ENCODE results near the gene TENM3.

Gene TENM3

DNA sequence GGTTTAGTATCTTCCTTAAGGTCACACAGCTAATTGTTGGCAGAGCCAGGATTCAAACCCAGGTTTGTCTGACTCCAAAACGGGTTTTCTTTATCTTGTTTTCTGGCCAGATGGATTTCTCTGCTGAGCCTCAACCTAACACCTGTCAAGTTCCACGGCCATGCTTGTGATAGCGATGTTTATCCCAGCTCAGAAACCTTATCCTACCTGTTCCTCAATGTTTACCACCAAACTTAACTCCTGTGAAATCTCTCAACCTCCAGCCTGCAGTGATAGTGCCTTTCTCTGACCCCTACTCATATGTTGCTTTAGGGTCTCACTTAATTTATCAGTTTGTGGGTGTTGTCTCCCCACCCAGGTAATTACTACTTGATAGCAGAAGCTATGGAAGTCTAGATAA, 428.0 kb downstream of the TENM3 start (continued):
- no peak for TF ChIP-seq ZBTB20 (tag by site-specific recombination; IDR thresholded peaks at IDR 0.05)

DNA sequence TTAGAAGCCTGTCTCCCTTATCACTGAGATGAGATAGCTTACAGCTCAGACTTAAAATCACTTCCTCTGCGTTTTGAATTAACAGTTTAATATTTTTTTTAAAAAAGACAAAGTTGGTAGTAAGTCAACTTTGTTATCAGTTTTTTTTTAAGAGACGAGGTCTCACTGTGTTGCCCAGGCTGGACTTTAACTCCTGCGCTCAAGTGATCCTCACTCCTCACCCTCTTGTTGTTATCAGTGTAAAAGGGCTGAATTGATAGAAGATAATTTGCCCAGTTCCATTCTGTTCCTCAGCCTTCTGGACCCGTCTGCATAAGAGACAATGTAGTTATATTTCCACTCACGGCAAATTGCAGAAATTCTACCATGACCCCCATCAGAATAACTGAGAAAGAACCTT, 428.5 kb downstream of the TENM3 start:
- H3K27ac ChIP-seq (ENCODE audit: extremely low read depth, low read depth, low read length), result no peak overlapping the region
- H3K9me3 ChIP-seq (ENCODE audit: control insufficient read depth, insufficient read depth, low read depth, low read length), result no peaks in the 10 kb centered on the region
- H3K36me3 ChIP-seq (ENCODE audit: control insufficient read depth in 2 of 2, insufficient read depth in 1 of 2, low read length in 2 of 2), result peaks cover 0 to 4% of the 10 kb centered on the region in 2 experiments; a peak in 2 of 3 replicates
- no peak overlapping the region for H3K4me3 ChIP-seq (ENCODE audit: low read depth, low read length)
- POLR2A ChIA-PET, result no interaction called here
- H3K4me1 ChIP-seq (ENCODE audit: control insufficient read depth, insufficient read depth, low read length), result no peaks in the 10 kb centered on the region
- TF ChIP-seq, protein P1, sequence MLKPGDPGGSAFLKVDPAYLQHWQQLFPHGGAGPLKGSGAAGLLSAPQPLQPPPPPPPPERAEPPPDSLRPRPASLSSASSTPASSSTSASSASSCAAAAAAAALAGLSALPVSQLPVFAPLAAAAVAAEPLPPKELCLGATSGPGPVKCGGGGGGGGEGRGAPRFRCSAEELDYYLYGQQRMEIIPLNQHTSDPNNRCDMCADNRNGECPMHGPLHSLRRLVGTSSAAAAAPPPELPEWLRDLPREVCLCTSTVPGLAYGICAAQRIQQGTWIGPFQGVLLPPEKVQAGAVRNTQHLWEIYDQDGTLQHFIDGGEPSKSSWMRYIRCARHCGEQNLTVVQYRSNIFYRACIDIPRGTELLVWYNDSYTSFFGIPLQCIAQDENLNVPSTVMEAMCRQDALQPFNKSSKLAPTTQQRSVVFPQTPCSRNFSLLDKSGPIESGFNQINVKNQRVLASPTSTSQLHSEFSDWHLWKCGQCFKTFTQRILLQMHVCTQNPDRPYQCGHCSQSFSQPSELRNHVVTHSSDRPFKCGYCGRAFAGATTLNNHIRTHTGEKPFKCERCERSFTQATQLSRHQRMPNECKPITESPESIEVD (tag by site-specific recombination; IDR thresholded peaks at IDR 0.05), result no peak
- no peak for TF ChIP-seq ZNF10 (tag by site-specific recombination; IDR thresholded peaks at IDR 0.05)
- no peak for TF ChIP-seq ZNF423 (tag by site-specific recombination; IDR thresholded peaks at IDR 0.05)
- no peak for TF ChIP-seq ZNF701 (tag by site-specific recombination; IDR thresholded peaks at IDR 0.05)
- TF ChIP-seq, protein P2, sequence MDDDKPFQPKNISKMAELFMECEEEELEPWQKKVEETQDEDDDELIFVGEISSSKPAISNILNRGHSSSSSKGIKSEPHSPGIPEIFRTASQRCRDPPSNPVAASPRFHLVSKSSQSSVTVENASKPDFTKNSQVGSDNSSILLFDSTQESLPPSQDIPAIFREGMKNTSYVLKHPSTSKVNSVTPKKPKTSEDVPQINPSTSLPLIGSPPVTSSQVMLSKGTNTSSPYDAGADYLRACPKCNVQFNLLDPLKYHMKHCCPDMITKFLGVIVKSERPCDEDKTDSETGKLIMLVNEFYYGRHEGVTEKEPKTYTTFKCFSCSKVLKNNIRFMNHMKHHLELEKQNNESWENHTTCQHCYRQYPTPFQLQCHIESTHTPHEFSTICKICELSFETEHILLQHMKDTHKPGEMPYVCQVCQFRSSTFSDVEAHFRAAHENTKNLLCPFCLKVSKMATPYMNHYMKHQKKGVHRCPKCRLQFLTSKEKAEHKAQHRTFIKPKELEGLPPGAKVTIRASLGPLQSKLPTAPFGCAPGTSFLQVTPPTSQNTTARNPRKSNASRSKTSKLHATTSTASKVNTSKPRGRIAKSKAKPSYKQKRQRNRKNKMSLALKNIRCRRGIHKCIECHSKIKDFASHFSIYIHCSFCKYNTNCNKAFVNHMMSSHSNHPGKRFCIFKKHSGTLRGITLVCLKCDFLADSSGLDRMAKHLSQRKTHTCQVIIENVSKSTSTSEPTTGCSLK (tag by site-specific recombination; IDR thresholded peaks at IDR 0.05), result no peak
- no peak for TF ChIP-seq ZNF600 (tag by site-specific recombination; IDR thresholded peaks at IDR 0.05)
- TF ChIP-seq YY2 (tag by site-specific recombination; IDR thresholded peaks at IDR 0.05), result no peak
- no peak for TF ChIP-seq ZNF292 (tag by site-specific recombination; IDR thresholded peaks at IDR 0.05; ENCODE audit: borderline replicate concordance, low read depth)
- TF ChIP-seq ZNF2 (tag by site-specific recombination; IDR thresholded peaks at IDR 0.05), result no peak
- TF ChIP-seq SETDB1 (IDR thresholded peaks at IDR 0.05; ENCODE audit: insufficient read length, low read length), result no peak
- no peak for TF ChIP-seq PRDM1 (tag by site-specific recombination; IDR thresholded peaks at IDR 0.05)
- no peak for TF ChIP-seq ZNF174 (tag by site-specific recombination; IDR thresholded peaks at IDR 0.05)
- CTCF ChIA-PET, result no interaction called here

DNA sequence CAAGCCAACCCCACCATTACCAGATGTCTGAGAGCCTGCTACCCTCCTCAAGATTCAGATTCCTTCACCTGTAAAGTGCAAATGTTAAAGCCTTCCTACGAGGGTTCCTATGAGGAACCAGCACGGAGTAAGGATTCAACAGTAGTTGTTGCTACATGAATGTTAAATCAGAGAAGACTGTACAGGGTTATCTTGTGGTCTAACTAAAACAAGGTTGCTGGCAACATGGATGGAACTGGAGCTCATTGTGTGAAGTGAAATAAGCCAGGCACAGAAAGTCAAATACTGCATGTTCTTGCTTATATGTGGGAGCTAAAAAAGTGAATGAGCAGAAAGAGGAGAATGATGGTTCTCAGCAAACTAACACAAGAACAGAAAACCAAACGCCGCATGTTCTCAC, 435.4 kb downstream of the TENM3 start:
- Histone ChIP-seq H3K4me1 (ENCODE audit: control insufficient read depth, insufficient read depth, low read length) (no peaks in the 10 kb centered on the region), H3K27ac (ENCODE audit: extremely low read depth, low read depth, low read length) (no peak overlapping the region), H3K9me3 (ENCODE audit: control insufficient read depth, insufficient read depth, low read depth, low read length) (no peaks in the 10 kb centered on the region), H3K36me3 (ENCODE audit: control insufficient read depth in 2 of 2, insufficient read depth in 1 of 2, low read length in 2 of 2) (peaks cover 0 to 18% of the 10 kb centered on the region in 2 experiments; a peak in 2 of 3 replicates), H3K4me3 (ENCODE audit: low read depth, low read length) (no peak overlapping the region)
- ChIA-PET POLR2A (no interaction called here), CTCF (no interaction called here)
- no peak for TF ChIP-seq ZNF157 (tag by site-specific recombination; IDR thresholded peaks at IDR 0.05)
- no peak for TF ChIP-seq ZNF174 (tag by site-specific recombination; IDR thresholded peaks at IDR 0.05)

DNA sequence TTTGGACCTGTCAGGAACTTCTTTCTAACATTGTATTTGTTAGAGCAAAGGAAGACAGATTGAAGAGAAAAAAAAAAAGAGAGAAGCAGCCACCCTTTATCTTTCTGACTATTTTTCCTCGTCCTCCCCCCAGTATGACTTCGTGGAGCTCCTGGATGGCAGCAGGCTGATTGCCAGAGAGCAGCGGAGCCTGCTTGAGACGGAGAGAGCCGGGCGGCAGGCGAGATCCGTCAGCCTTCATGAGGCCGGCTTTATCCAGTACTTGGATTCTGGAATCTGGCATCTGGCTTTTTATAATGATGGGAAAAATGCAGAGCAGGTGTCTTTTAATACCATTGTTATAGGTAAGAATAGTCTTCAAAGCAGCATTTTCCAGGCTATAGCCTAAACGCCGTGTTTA, 436.3 kb downstream of the TENM3 start:
- TF ChIP-seq SP7 (tag by site-specific recombination; IDR thresholded peaks at IDR 0.05), result no peak
- TF ChIP-seq ZNF473 (tag by site-specific recombination; IDR thresholded peaks at IDR 0.05), result no peak
- no peak for TF ChIP-seq ZNF302 (tag by site-specific recombination; IDR thresholded peaks at IDR 0.05; ENCODE audit: low read depth)
- TF ChIP-seq, protein P3, sequence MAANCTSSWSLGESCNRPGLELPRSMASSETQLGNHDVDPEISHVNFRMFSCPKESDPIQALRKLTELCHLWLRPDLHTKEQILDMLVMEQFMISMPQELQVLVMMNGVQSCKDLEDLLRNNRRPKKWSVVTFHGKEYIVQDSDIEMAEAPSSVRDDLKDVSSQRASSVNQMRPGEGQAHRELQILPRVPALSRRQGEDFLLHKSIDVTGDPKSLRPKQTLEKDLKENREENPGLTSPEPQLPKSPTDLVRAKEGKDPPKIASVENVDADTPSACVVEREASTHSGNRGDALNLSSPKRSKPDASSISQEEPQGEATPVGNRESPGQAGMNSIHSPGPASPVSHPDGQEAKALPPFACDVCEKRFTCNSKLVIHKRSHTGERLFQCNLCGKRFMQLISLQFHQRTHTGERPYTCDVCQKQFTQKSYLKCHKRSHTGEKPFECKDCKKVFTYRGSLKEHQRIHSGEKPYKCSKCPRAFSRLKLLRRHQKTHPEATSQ (tag by site-specific recombination; IDR thresholded peaks at IDR 0.05), result no peak
- TF ChIP-seq ZNF76 (tag by site-specific recombination; IDR thresholded peaks at IDR 0.05; ENCODE audit: borderline replicate concordance, low read depth), result no peak
- no peak for TF ChIP-seq ZNF175 (tag by site-specific recombination; IDR thresholded peaks at IDR 0.05)
- no peak overlapping the region for H3K4me3 ChIP-seq (ENCODE audit: low read depth, low read length)
- ChIA-PET POLR2A (no interaction called here), CTCF (no interaction called here)
- H3K4me1 ChIP-seq (ENCODE audit: control insufficient read depth, insufficient read depth, low read length), result no peaks in the 10 kb centered on the region
- H3K27ac ChIP-seq (ENCODE audit: extremely low read depth, low read depth, low read length), result no peak overlapping the region
- H3K9me3 ChIP-seq (ENCODE audit: control insufficient read depth, insufficient read depth, low read depth, low read length), result no peaks in the 10 kb centered on the region
- H3K36me3 ChIP-seq (ENCODE audit: control insufficient read depth in 2 of 2, insufficient read depth in 1 of 2, low read length in 2 of 2), result peaks cover 0 to 16% of the 10 kb centered on the region in 2 experiments; a peak in 2 of 3 replicates
